Neural cell (in vitro differentiated cells): ENCODE data around the gene CCDC81. TPM values are rescaled to one million over a fixed set of nuclear protein-coding genes. Genes with fewer than 3 reads are reported as not detected.

Source experiments
- H2AFZ ChIP-seq: fragments of 200-600, 300-800 bp; sonication (generic), shearing (Covaris generic); 2 replicates; pipeline ENCODE4 v1.6.0; 2014; ENCODE audit warnings: low read depth, mild to moderate bottlenecking, antibody characterized with exemption, low read length, moderate library complexity
- H3F3A ChIP-seq: fragments of 200-600 bp; shearing (Covaris generic); 2 replicates; pipeline ENCODE4 v1.6.1; 2016; ENCODE audit warnings: mild to moderate bottlenecking, moderate library complexity, mixed read lengths, antibody characterized with exemption, low read length; ENCODE audit not compliant: insufficient read depth, poor library complexity, severe bottlenecking
- H3K27ac ChIP-seq: fragments of 200-600, 300-800 bp; sonication (generic), shearing (Covaris generic); 2 replicates; pipeline ENCODE4 v1.5.1; 2014; ENCODE audit warnings: mild to moderate bottlenecking, low read length, moderate library complexity
- H3K27me3 ChIP-seq: fragments of 300-800, 200-600 bp; sonication (generic), shearing (Covaris generic); 2 replicates; pipeline ENCODE4 v1.6.0; 2014; ENCODE audit warnings: mild to moderate bottlenecking, low read depth, low read length, moderate library complexity; ENCODE audit not compliant: insufficient read depth
- H3K36me3 ChIP-seq: fragments of 300-800, 200-600 bp; sonication (generic), shearing (Covaris generic); 2 replicates; pipeline ENCODE4 v1.5.1; 2014; ENCODE audit warnings: mild to moderate bottlenecking, antibody characterized with exemption, low read length, moderate library complexity; ENCODE audit not compliant: insufficient read depth
- H3K4me2 ChIP-seq: fragments of 300-800, 200-600 bp; sonication (generic), shearing (Covaris generic); 2 replicates; pipeline ENCODE4 v1.6.0; 2014; ENCODE audit warnings: mild to moderate bottlenecking, low read length
- H3K4me3 ChIP-seq: fragments of 300-800, 200-600 bp; sonication (generic), shearing (Covaris generic); 2 replicates; pipeline ENCODE4 v1.5.1; 2014; ENCODE audit warnings: mild to moderate bottlenecking, low read length, moderate library complexity
- H3K79me2 ChIP-seq: fragments of 200-600 bp; shearing (Covaris generic); replicated peaks from 2 replicates; pipeline ENCODE4 v1.6.0; 2014; ENCODE audit warnings: mild to moderate bottlenecking, low read length, moderate library complexity; ENCODE audit not compliant: insufficient read depth
- H3K9ac ChIP-seq: fragments of 300-800, 200-600 bp; sonication (generic), shearing (Covaris generic); 2 replicates; pipeline ENCODE4 v1.6.1; 2016; ENCODE audit warnings: mild to moderate bottlenecking, low read length, mixed read lengths
- H3K9me2 ChIP-seq: fragments of 200-600 bp; shearing (Covaris generic); 2 replicates; pipeline ENCODE4 v1.6.1; 2016; ENCODE audit warnings: mild to moderate bottlenecking, low read length, mixed read lengths; ENCODE audit not compliant: insufficient read depth
- H3K9me3 ChIP-seq: fragments of 200-600, 300-800 bp; sonication (generic), shearing (Covaris generic); 2 replicates; pipeline ENCODE4 v1.6.1; 2016; ENCODE audit warnings: mild to moderate bottlenecking, mixed run types, low read length, moderate library complexity, mixed read lengths
- H4K20me1 ChIP-seq: fragments of 200-600 bp; shearing (Covaris generic); 2 replicates; pipeline ENCODE4 v1.6.1; 2016; ENCODE audit warnings: mild to moderate bottlenecking, mixed run types; ENCODE audit not compliant: insufficient read depth
- CTCF ChIP-seq: fragments of 450-650 bp; IDR thresholded peaks from 2 replicates; pipeline ENCODE4 v1.5.1; 2014; ENCODE audit warnings: antibody characterized with exemption, mild to moderate bottlenecking, moderate library complexity; ENCODE audit not compliant: poor library complexity, severe bottlenecking
- EP300 ChIP-seq: fragments of 450-650 bp; conservative IDR thresholded peaks from 2 replicates; pipeline ENCODE4 v1.6.1; 2014; ENCODE audit warnings: antibody characterized with exemption, mild to moderate bottlenecking, moderate library complexity; ENCODE audit not compliant: poor library complexity, severe bottlenecking
- EZH2 ChIP-seq: fragments of 200-600, 300-800 bp; shearing (Covaris generic), sonication (generic); IDR thresholded peaks from 2 replicates; pipeline ENCODE4 v1.6.1; 2014; ENCODE audit warnings: antibody characterized with exemption, low read length, borderline replicate concordance, mild to moderate bottlenecking; ENCODE audit not compliant: insufficient read depth, poor library complexity, severe bottlenecking
- MXI1 ChIP-seq: fragments of 450-650 bp; conservative IDR thresholded peaks from 2 replicates; pipeline ENCODE4 v1.6.1; 2014; ENCODE audit warnings: antibody characterized with exemption, mild to moderate bottlenecking; ENCODE audit not compliant: poor library complexity, severe bottlenecking
- POLR2AphosphoS5 ChIP-seq: IDR thresholded peaks from 2 replicates; pipeline ENCODE4 v1.6.1; 2012
- RAD21 ChIP-seq: fragments of 450-650 bp; conservative IDR thresholded peaks from 2 replicates; pipeline ENCODE4 v1.6.1; 2014; ENCODE audit warnings: antibody characterized with exemption, mild to moderate bottlenecking, moderate library complexity
- REST ChIP-seq: IDR thresholded peaks from 2 replicates; pipeline ENCODE4 v1.6.1; 2012; ENCODE audit warnings: borderline replicate concordance
- SMC3 ChIP-seq: fragments of 450-650 bp; conservative IDR thresholded peaks from 2 replicates; pipeline ENCODE4 v1.6.1; 2014; ENCODE audit warnings: antibody characterized with exemption, mild to moderate bottlenecking, moderate library complexity; ENCODE audit not compliant: poor library complexity
- TAF1 ChIP-seq: IDR thresholded peaks from 2 replicates; pipeline ENCODE4 v1.6.1; 2012; ENCODE audit warnings: low read depth
- polyA plus RNA-seq: library from polyadenylated mRNA; depleted of rRNA; stranded (reverse); fragments of >200 nt; gene quantifications from 2 replicates; pipeline ENCODE4 v1.2.3, GENCODE V29; 2014

The CCDC81 gene
- polyA plus RNA-seq, 1 donor from 2014 or later, result 2.5 TPM

GRCh38 chr11:86435711-86436110 lies 61.0 kb downstream of the CCDC81 start:
- Histone ChIP-seq H2AFZ (no peak overlapping the region), H3K36me3 (no peaks in the 10 kb centered on the region), H3K4me2 (no peak overlapping the region), H3K9ac (no peak overlapping the region), H3K9me2 (no peaks in the 10 kb centered on the region), H3K27me3 (no peaks in the 10 kb centered on the region), H3K27ac (no peak overlapping the region), H3K4me3 (no peak overlapping the region), H3K79me2 (no peaks in the 10 kb centered on the region), H3K9me3 (peaks cover 3% of the 10 kb centered on the region), H3F3A (no peaks in the 10 kb centered on the region), H4K20me1 (no peaks in the 10 kb centered on the region)
- TF ChIP-seq RAD21 (no peak), EZH2 (no peak), POLR2AphosphoS5 (no peak), EP300 (no peak)

GRCh38 chr11:86438685-86439084 lies 64.0 kb downstream of the CCDC81 start:
- Histone ChIP-seq H3K36me3 (no peaks in the 10 kb centered on the region), H3F3A (no peaks in the 10 kb centered on the region), H3K9me3 (no peaks in the 10 kb centered on the region)

More at GRCh38 chr11:86438685-86439084, 64.0 kb downstream of the CCDC81 start:
- no peak overlapping the region for H2AFZ ChIP-seq
- H3K9ac ChIP-seq, result no peak overlapping the region
- TF ChIP-seq CTCF (no peak), EZH2 (no peak), SMC3 (no peak), POLR2AphosphoS5 (no peak), REST (no peak), TAF1 (no peak), RAD21 (no peak), MXI1 (no peak), EP300 (no peak)
- H3K79me2 ChIP-seq, result no peaks in the 10 kb centered on the region
- no peaks in the 10 kb centered on the region for H3K27me3 ChIP-seq
- H3K4me2 ChIP-seq, result no peak overlapping the region
- H4K20me1 ChIP-seq, result no peaks in the 10 kb centered on the region
- no peak overlapping the region for H3K4me3 ChIP-seq
- H3K27ac ChIP-seq, result no peak overlapping the region
- no peaks in the 10 kb centered on the region for H3K9me2 ChIP-seq
